ENCODE results near the gene ZBTB34.

DNA sequence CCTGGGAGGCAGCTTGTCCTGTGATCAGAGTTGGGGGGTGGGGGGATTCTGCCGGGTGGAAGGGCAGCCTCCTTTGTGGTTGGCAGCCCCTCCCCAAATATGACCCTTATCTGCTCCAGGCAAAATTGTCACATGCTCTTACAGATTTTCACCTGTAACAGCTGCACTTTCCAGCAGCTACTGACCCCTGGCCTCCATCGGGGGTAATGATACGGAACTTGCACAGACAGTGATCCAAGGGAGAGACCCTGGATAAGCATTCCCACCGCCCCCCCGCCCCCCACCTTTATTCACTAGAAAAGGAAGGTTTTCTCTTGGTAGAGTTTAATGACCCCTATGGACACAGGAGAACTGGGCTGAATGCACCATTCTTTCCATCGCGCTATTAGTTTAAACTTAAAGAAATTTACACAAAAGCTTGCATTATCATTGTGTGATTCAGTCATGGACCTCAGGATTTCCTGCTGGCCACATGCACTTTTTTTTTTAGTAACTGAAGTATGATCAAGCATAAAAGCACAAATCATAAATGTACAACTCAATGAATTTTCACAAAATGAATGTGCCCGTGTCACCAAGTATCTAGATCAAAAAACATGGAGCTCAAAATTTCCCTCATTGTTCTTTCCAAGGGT is 10.7 kb upstream of the ZBTB34 start:
- TF ChIP-seq EZH2 (IDR thresholded peaks at IDR 0.05) (no peak), FOXP2 (optimal IDR thresholded peaks at IDR 0.05; ENCODE audit: control extremely low read depth, extremely low read length, insufficient read depth) (no peak), POLR2AphosphoS5 (IDR thresholded peaks at IDR 0.05; ENCODE audit: borderline replicate concordance, low read depth, low read length) (no peak)

Measured in SK-N-MC (cell line).